ENCODE results near the gene HS3ST6. TPM values are rescaled to one million over a fixed set of nuclear protein-coding genes. Genes with fewer than 3 reads are reported as not detected.

The HS3ST6 gene
- total and polyA plus RNA-seq, 2 of the 13 experiments (the other 11 are each of a cell fraction or from before 2014, with no cell fraction given) = not detected

GRCh38 chr16:1902547-1903219 is 15.5 kb downstream of the HS3ST6 start:
- intact Hi-C loops (cut with micrococcal nuclease; ENCODE audit: unreplicated experiment) (no loop called here), in situ Hi-C loops (cut with HindIII; ENCODE audit: extremely low pct_ligation_motif_present, low pct_unique_long_range_greater_than_20kb) (no loop called here)
- Histone ChIP-seq H3K4me3 (replicated peaks in 1 of 3; ENCODE audit: insufficient read depth in 1 of 3, low read depth in 2 of 3, low read length in 3 of 3) (no peak overlapping the region), H3K9me3 (ENCODE audit: low read length) (no peaks in the 10 kb centered on the region), H3K79me2 (ENCODE audit: insufficient read depth, low read length) (no peaks in the 10 kb centered on the region), H3K9ac (ENCODE audit: insufficient read depth, low read depth, low read length) (no peak overlapping the region), H3K27ac (ENCODE audit: extremely low read length, insufficient read depth, low read length) (no peak overlapping the region), H3K36me3 (replicated peaks in 1 of 2; ENCODE audit: control insufficient read depth in 1 of 2, insufficient read depth in 2 of 2, low read length in 2 of 2) (no peaks in the 10 kb centered on the region), H2AFZ (ENCODE audit: low read length) (no peak overlapping the region), H4K20me1 (ENCODE audit: insufficient read depth, low read length) (no peaks in the 10 kb centered on the region), H3K27me3 (ENCODE audit: control insufficient read depth in 1 of 2, insufficient read depth in 2 of 2, low read length in 2 of 2) (peaks cover 15 to 57% of the 10 kb centered on the region in 2 experiments), H3K4me2 (ENCODE audit: low read depth, low read length) (no peak overlapping the region), H3K4me1 (ENCODE audit: insufficient read depth, low read length) (peaks cover 12% of the 10 kb centered on the region)
- no TSS peak for BruUV-seq (replicated peaks)
- no peak for TF ChIP-seq NRL (CRISPR knock-in tag; IDR thresholded peaks at IDR 0.05; ENCODE audit: borderline replicate concordance)
- TF ChIP-seq TRIM24 (CRISPR knock-in tag; IDR thresholded peaks at IDR 0.05) = no peak
- TF ChIP-seq ZBTB26 (CRISPR knock-in tag; IDR thresholded peaks at IDR 0.05; ENCODE audit: borderline replicate concordance) = no peak
- no peak for TF ChIP-seq ZNF678 (CRISPR knock-in tag; IDR thresholded peaks at IDR 0.05)
- no peak for TF ChIP-seq KDM5B (CRISPR knock-in tag; IDR thresholded peaks at IDR 0.05; ENCODE audit: borderline replicate concordance)
- TF ChIP-seq ZNF10 (CRISPR knock-in tag; IDR thresholded peaks at IDR 0.05; ENCODE audit: borderline replicate concordance, low read depth) = no peak
- no peak for TF ChIP-seq PHF8 (CRISPR knock-in tag; IDR thresholded peaks at IDR 0.05)
- TF ChIP-seq HOMEZ (CRISPR knock-in tag; IDR thresholded peaks at IDR 0.05; ENCODE audit: low read depth) = no peak
- TF ChIP-seq ZFX (CRISPR knock-in tag; IDR thresholded peaks at IDR 0.05; ENCODE audit: low read depth) = no peak
- no peak for TF ChIP-seq NAIF1 (CRISPR knock-in tag; IDR thresholded peaks at IDR 0.05; ENCODE audit: borderline replicate concordance)
- TF ChIP-seq POLR2A (IDR thresholded peaks at IDR 0.05; ENCODE audit: insufficient read depth in 1 of 2, low read depth in 2 of 2, low read length in 2 of 2) = no peak
- TF ChIP-seq SMARCE1 (IDR thresholded peaks at IDR 0.05; ENCODE audit: borderline replicate concordance) = no peak
- no peak for TF ChIP-seq ZSCAN29 (CRISPR knock-in tag; conservative IDR thresholded peaks at IDR 0.05)
- no peak for TF ChIP-seq ZNF382 (CRISPR knock-in tag; IDR thresholded peaks at IDR 0.05; ENCODE audit: borderline replicate concordance)
- ChIA-PET POLR2A (interaction anchor here (0.8 to 0.9 kb wide), 2 partner anchors 9 to 26 kb away, joined by 5 read pairs; no protein-coding TSS in a partner anchor), CTCF (ENCODE audit: low intra/inter-chr PET ratio, low total read pairs) (no interaction called here)
- DNase-seq (ENCODE audit: low spot score) (no peak), ATAC-seq (no peak), FAIRE-seq (no peak)
- 21% methylated on average over 17 of the region's 20 CpGs for WGBS (ENCODE audit: low lambda C conversion rate)
